Psoas muscle (tissue), 8 donors: Measurements from ENCODE around the gene ERBB3. TPM values are rescaled to one million over a fixed set of nuclear protein-coding genes. Genes with fewer than 3 reads are reported as not detected.

Source experiments
- ATAC-seq, 4 donors: fragments of 200-7000 bp; cut with Tn5 transposase; one replicate each; pipeline ENCODE4 v1.9.1; 2020; ENCODE audit warnings: moderate library complexity in 3 of 4, mild to moderate bottlenecking in 2 of 4
- DNase-seq, 2 donors: peaks; one replicate each; pipeline ENCODE4 v3.0.0-alpha.2; 2020
- H3K27ac ChIP-seq: fragments of 200-600 bp; one replicate; pipeline ENCODE4 v1.8.0; 2022
- H3K27me3 ChIP-seq, 3 donors: fragments of 200-600 bp in 1 of 3; one replicate each; pipeline versions ENCODE4 v1.6.1 to v1.8.0; 2013 to 2022; ENCODE audit warnings: low read length in 2 of 3, mild to moderate bottlenecking in 2 of 3, moderate library complexity in 1 of 3; ENCODE audit not compliant: insufficient read depth in 3 of 3
- H3K36me3 ChIP-seq, 2 donors: fragments of 200-600 bp in 1 of 2; one replicate each; pipeline versions ENCODE4 v1.6.1 to v1.8.0; 2013 to 2022; ENCODE audit warnings: low read depth in 1 of 2, mild to moderate bottlenecking in 1 of 2, moderate library complexity in 1 of 2; ENCODE audit not compliant: insufficient read depth in 1 of 2
- H3K4me1 ChIP-seq: fragments of 200-600 bp; one replicate; pipeline ENCODE4 v1.8.0; 2022
- H3K4me3 ChIP-seq: fragments of 200-600 bp; one replicate; pipeline ENCODE4 v1.8.0; 2022; ENCODE audit warnings: mild to moderate bottlenecking
- H3K9me3 ChIP-seq: fragments of 200-600 bp; one replicate; pipeline ENCODE4 v1.8.0; 2022
- CTCF ChIP-seq: fragments of 200-600 bp; IDR thresholded peaks from one replicate; pipeline ENCODE4 v1.8.0; 2022; ENCODE audit warnings: antibody characterized with exemption
- WGBS, 3 donors: extraction: QIAGEN DNeasy Blood & Tissue Kit; methylation state at CpG; one replicate each; pipeline versions ENCODE4 v1.1.6 to v1.1.7; 2013; 5-methylcytosine and 5-hydroxymethylcytosine counted together
- intact Hi-C, 2 donors: fragments of 100-400 bp; cut with DNase I; formaldehyde crosslinking; loops; one replicate each; pipeline versions ENCODE4 v1.11.0 to v1.14.2; 2022
- polyA plus RNA-seq, 3 donors: library from polyadenylated mRNA; stranded (reverse); fragments of 200-250 nt; gene quantifications; one replicate each; pipeline ENCODE4 v1.2.3, GENCODE V29; 2013
- total RNA-seq, 4 donors: library from RNA; stranded (reverse); fragmentation: NEBNext Ultra II Directional in 2 of 4; extraction: Animal tissue kit (Norgen Biotek cat#: 25700) in 2 of 4; gene quantifications; one replicate each; pipeline versions ENCODE4 v1.2.1 to v1.2.4, GENCODE V29; 2021 to 2023
- donor health status: healthy with polysubstance abuse.
- donor health status: DM: no; HTN: no; CAD: no; lungs with moderate emphysema.
- donor health status: Bipolar disorder and iron deficiency.
- donor health status: healthy.
- donor health status: DM: yes; HTN: yes; CAD: no.
- donor health status: DM: no; HTN: no; CAD: no.
- donor health status: DM: no; HTN: no; CAD: no.
- donor health status: DM: yes; HTN: yes; CAD: no.

The ERBB3 gene
- total and polyA plus RNA-seq, 7 donors, result 0.13 to 3.9 (median 0.71) TPM

DNA sequence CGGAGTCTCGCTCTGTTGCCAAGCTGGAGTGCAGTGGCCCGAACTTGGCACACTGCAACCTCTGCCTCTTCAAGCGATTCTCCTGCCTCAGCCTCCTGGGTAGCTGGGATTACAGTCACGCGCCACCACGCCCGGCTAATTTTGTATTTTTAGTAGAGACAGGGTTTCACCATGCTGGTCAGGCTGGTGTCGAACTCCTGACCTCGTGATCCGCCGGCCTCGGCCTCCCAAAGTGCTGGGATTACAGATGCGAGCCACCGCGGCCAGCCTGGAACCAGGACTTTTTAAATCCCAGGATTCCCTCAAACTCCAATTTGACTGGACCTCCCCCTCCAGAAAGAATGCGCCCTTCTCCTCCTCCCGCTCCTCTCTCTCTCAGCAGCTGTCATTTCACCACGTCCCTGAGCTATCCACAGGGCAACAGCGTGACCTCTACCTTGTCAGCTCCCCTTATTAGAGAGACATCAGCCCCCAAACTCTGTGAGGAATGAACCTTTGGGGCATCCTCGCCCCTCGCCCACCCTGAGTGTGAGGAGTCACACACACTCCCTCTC, 50.1 kb downstream of the ERBB3 start:
- H3K4me1 ChIP-seq, result peaks cover 23% of the 10 kb centered on the region
- peaks cover 0 to 47% of the 10 kb centered on the region in 2 donors for H3K36me3 ChIP-seq
- H3K4me3 ChIP-seq, result peak overlapping the region; percentile 86
- H3K27ac ChIP-seq, result peak overlapping the region; percentile 95
- intact Hi-C loops, result loop anchor here (5.0 to 10.0 kb wide), 3 partner anchors 127 to 337 kb away; partner anchors contain the start of genes SPRYD4 (in 2 of the 2) and ANKRD52 (in 1 of the 2)
- 23 to 35% (median 23%) methylated on average over 22 of the region's 22 CpGs for WGBS, 3 donors
- DNase-seq, result peak; percentile 28 to 67
- no peaks in the 10 kb centered on the region for H3K27me3 ChIP-seq
- no peak for TF ChIP-seq CTCF
- no peak for ATAC-seq
- no peaks in the 10 kb centered on the region for H3K9me3 ChIP-seq

DNA sequence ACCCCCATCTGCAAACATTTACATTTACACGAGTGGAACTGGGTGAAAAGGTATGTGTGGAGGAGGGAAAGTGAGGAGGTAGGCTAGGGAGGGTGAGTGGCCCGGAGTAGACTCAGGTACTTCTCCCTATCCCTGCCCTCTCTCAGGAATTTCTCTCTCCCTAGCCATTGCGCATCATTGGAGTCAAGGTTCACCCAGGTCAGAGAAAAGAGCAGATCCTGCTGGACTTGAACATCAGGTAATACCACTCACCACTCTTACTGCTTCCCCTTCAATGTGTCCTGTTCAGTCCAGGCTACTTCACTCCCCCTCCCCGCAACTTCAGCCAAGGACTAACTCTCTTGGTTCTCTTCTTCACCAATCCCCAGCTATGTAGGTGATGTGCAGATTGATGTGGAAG, 50.9 kb downstream of the ERBB3 start:
- Histone ChIP-seq H3K4me1 (peaks cover 23% of the 10 kb centered on the region), H3K9me3 (no peaks in the 10 kb centered on the region), H3K36me3 (peaks cover 0 to 56% of the 10 kb centered on the region in 2 donors), H3K27me3 (no peaks in the 10 kb centered on the region), H3K27ac (no peak overlapping the region), H3K4me3 (no peak overlapping the region)
- TF ChIP-seq CTCF, result no peak
- WGBS, 3 donors, result 87 to 89% (median 88%) methylated on average over 4 of the region's 4 CpGs
- DNase-seq (no peak), ATAC-seq (no peak)
- intact Hi-C loops, result no loop called here

DNA sequence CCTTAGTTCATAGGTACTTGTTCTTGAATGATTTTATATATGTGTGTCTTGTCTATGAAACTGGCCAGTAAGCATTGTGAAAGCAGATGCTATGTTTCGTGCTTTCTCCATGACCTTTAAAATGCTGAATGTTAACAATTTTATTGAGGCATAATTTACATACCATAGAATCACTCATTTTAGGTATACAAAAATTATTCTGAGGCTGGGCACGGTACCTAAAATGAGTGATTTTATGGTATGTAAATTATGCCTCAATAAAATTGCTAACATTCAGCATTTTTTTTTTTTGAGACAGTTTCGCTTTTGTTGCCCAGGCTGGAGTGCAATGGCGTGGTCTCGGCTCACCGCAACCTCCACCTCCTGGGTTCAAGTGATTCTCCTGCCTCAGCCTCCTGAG, 54.9 kb downstream of the ERBB3 start:
- Histone ChIP-seq H3K4me1 (peaks cover 5% of the 10 kb centered on the region), H3K27me3 (no peaks in the 10 kb centered on the region), H3K27ac (no peak overlapping the region), H3K4me3 (no peak overlapping the region), H3K9me3 (no peaks in the 10 kb centered on the region), H3K36me3 (peaks cover 15 to 96% of the 10 kb centered on the region in 2 donors)
- ATAC-seq, result no peak
- TF ChIP-seq CTCF, result no peak
- no peak for DNase-seq
- WGBS, 3 donors, result 97 to 98% (median 97%) methylated on average over 6 of the region's 6 CpGs
- intact Hi-C loops, result no loop called here

DNA sequence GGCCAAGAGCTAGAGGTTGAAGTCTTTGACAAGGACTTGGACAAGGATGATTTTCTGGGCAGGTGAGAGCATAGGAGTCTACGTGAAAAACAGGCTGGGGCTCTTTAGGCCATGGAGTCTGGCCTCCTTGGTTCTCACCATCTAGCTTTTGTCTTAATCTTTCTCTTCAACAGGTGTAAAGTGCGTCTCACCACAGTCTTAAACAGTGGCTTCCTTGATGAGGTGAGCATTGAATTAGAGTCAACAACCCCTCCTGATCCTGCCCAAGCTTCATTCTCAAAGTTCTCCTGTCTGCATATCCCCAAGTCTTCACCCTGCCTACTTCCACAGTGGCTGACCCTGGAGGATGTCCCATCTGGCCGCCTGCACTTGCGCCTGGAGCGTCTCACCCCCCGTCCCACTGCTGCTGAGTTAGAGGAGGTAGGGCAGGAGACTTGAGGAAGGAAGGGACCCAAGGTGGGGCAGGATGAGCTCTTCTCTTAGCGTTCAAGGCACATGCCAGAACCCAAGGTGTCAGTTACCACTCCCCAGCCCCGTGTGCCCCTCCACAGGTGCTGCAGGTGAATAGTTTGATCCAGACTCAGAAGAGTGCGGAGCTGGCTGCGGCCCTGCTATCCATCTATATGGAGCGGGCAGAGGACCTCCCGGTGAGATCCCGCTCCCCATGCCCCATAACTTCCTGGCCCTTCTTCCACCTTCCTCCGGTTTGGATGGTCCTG, 58.0 kb downstream of the ERBB3 start:
- H3K27me3 ChIP-seq, result no peaks in the 10 kb centered on the region
- no peak for TF ChIP-seq CTCF
- H3K4me1 ChIP-seq, result no peaks in the 10 kb centered on the region
- no peak overlapping the region for H3K4me3 ChIP-seq
- H3K36me3 ChIP-seq, result peaks cover 15 to 100% of the 10 kb centered on the region in 2 donors
- DNase-seq (no peak), ATAC-seq (no peak)
- intact Hi-C loops, result no loop called here
- H3K27ac ChIP-seq, result no peak overlapping the region
- 93 to 95% (median 94%) methylated on average over 14 of the region's 14 CpGs for WGBS, 3 donors
- H3K9me3 ChIP-seq, result no peaks in the 10 kb centered on the region
